B cell (primary cell): ENCODE measurements around the gene TSC1. TPM values are rescaled to one million over a fixed set of nuclear protein-coding genes. Genes with fewer than 3 reads are reported as not detected.

Source experiments
- ATAC-seq: fragments of 200-7000 bp; cut with Tn5 transposase; one replicate; pipeline ENCODE4 v1.10.0; 2021; ENCODE audit warnings: low read depth, mild to moderate bottlenecking, moderate number of reproducible peaks, moderate library complexity
- CTCF ChIA-PET: fragments of 350-600 bp; sonication (Branson Sonifier 250); formaldehyde crosslinking; loops from one replicate; lab custom pipeline; 2021; ENCODE audit warnings: antibody characterized with exemption, inconsistent platforms; lab: Charles Lee
- POLR2A ChIA-PET: fragments of 350-600 bp; sonication (Branson Sonifier 250); formaldehyde crosslinking; loops from one replicate; lab custom pipeline; 2021; ENCODE audit warnings: antibody characterized with exemption; lab: Charles Lee
- DNase-seq: peaks from one replicate; pipeline ENCODE4 v3.0.0; 2013
- H2AFZ ChIP-seq: 2 replicates; pipeline ENCODE4 v1.6.1; 2012; ENCODE audit warnings: mild to moderate bottlenecking, low read depth, low read length; ENCODE audit not compliant: insufficient read depth, poor library complexity, severe bottlenecking
- H3K27ac ChIP-seq, 2 donors: 1 replicate in 1 of 2; 2 replicates in 1 of 2; pipeline ENCODE4 v1.5.1; 2012 to 2013; ENCODE audit warnings: low read length in 2 of 2, mild to moderate bottlenecking in 2 of 2, moderate library complexity in 1 of 2
- H3K27me3 ChIP-seq, 4 experiments: fragments of 200-600 bp in 1 of 4; sonication (generic) in 1 of 4; replicated peaks in 1 of 4; 1 replicate in 2 of 4; 2 replicates in 2 of 4; pipeline versions ENCODE4 v1.6.1 to v1.7.0; 2013 to 2016; ENCODE audit warnings: low read length in 3 of 4, mild to moderate bottlenecking in 2 of 4, mixed read lengths in 1 of 4, moderate library complexity in 1 of 4; ENCODE audit not compliant: insufficient read depth in 4 of 4, control insufficient read depth in 3 of 4; ENCODE audit errors: control extremely low read depth in 1 of 4
- H3K36me3 ChIP-seq, 2 experiments: replicated peaks in 1 of 2; 1 replicate in 1 of 2; 2 replicates in 1 of 2; pipeline versions ENCODE4 v1.6.1 to v1.7.1; 2013; ENCODE audit warnings: low read length in 1 of 2; ENCODE audit not compliant: insufficient read depth in 2 of 2, control insufficient read depth in 1 of 2; ENCODE audit errors: control extremely low read depth in 1 of 2, extremely low read depth in 1 of 2
- H3K4me1 ChIP-seq, 2 donors: fragments of 200-600 bp in 1 of 2; sonication (generic) in 1 of 2; 1 replicate in 1 of 2; 2 replicates in 1 of 2; pipeline versions ENCODE4 v1.5.1 to v1.6.1; 2013 to 2017; ENCODE audit warnings: low read length in 2 of 2; ENCODE audit not compliant: control insufficient read depth in 2 of 2, insufficient read depth in 2 of 2
- H3K4me2 ChIP-seq: replicated peaks from 2 replicates; pipeline ENCODE3; 2012; ENCODE audit warnings: mild to moderate bottlenecking, low read depth, low read length; ENCODE audit not compliant: poor library complexity, severe bottlenecking
- H3K4me3 ChIP-seq, 5 experiments: fragments of 200-600 bp in 1 of 5; sonication (generic) in 1 of 5; 1 replicate in 3 of 5; 2 replicates in 2 of 5; pipeline versions ENCODE4 v1.5.1 to v1.7.0; 2011 to 2016; ENCODE audit warnings: low read length in 4 of 5, mild to moderate bottlenecking in 4 of 5, low read depth in 2 of 5, control low read depth in 1 of 5, moderate library complexity in 1 of 5; ENCODE audit not compliant: insufficient read depth in 1 of 5; ENCODE audit errors: control extremely low read depth in 1 of 5, extremely low read depth in 1 of 5
- H3K79me2 ChIP-seq: fragments of 200-600 bp; sonication (generic); one replicate; pipeline ENCODE4 v1.6.0; 2016; ENCODE audit warnings: low read length; ENCODE audit not compliant: control insufficient read depth, insufficient read depth
- H3K9ac ChIP-seq: fragments of 200-600 bp; sonication (generic); 2 replicates; pipeline ENCODE4 v1.6.1; 2017; ENCODE audit warnings: mild to moderate bottlenecking, low read length, moderate library complexity
- H3K9me3 ChIP-seq, 3 donors: one replicate each; pipeline versions ENCODE4 v1.6.1 to v1.7.1; 2013; ENCODE audit warnings: low read length in 2 of 3; ENCODE audit not compliant: control insufficient read depth in 2 of 3, insufficient read depth in 1 of 3; ENCODE audit errors: control extremely low read depth in 1 of 3
- H4K20me1 ChIP-seq: 2 replicates; pipeline ENCODE4 v1.6.0; 2012; ENCODE audit warnings: mild to moderate bottlenecking, low read length; ENCODE audit not compliant: insufficient read depth, control insufficient read depth, poor library complexity, severe bottlenecking
- H3K27ac Mint-ChIP-seq: one replicate; pipeline ENCODE4 v1.8.0; 2021; ENCODE audit warnings: mixed read lengths
- H3K27me3 Mint-ChIP-seq: one replicate; pipeline ENCODE4 v1.8.0; 2021; ENCODE audit warnings: mixed read lengths
- H3K4me1 Mint-ChIP-seq: one replicate; pipeline ENCODE4 v1.8.0; 2021; ENCODE audit warnings: mixed read lengths
- H3K4me3 Mint-ChIP-seq: one replicate; pipeline ENCODE4 v1.8.0; 2021; ENCODE audit warnings: mixed read lengths
- H3K9me3 Mint-ChIP-seq: one replicate; pipeline ENCODE4 v1.8.0; 2022; ENCODE audit warnings: mixed read lengths; ENCODE audit not compliant: insufficient read depth
- EZH2 ChIP-seq: IDR thresholded peaks from 2 replicates; pipeline ENCODE4 v1.6.1; 2012; ENCODE audit warnings: borderline replicate concordance, low read depth, mild to moderate bottlenecking, moderate library complexity, low read length; ENCODE audit not compliant: insufficient read depth, poor library complexity, severe bottlenecking
- WGBS: methylation state at CpG from one replicate; pipeline ENCODE4 v1.1.5; 2013; ENCODE audit warnings: missing lambda C conversion rate; ENCODE audit not compliant: insufficient coverage; 5-methylcytosine and 5-hydroxymethylcytosine counted together
- intact Hi-C: fragments of 100-400 bp; cut with micrococcal nuclease; formaldehyde crosslinking; loops from one replicate; pipeline ENCODE4 v1.10.0; 2022
- polyA plus RNA-seq: library from polyadenylated mRNA; depleted of rRNA; stranded (reverse); fragments of >200 nt; gene quantifications from 2 replicates; pipeline ENCODE4 v1.2.3, GENCODE V29; 2012
- total RNA-seq, 2 donors: library from RNA; stranded (reverse); fragments of 120-200 nt in 1 of 2; gene quantifications; 1 replicate in 1 of 2; 2 replicates in 1 of 2; pipeline versions ENCODE4 v1.2.3 to v1.2.4, GENCODE V29; 2013 to 2022
- TF ChIP-seq, protein P1 (sequence below): fragments of 200-600 bp; IDR thresholded peaks from one replicate; pipeline ENCODE4 v1.8.0; 2022; ENCODE audit warnings: antibody characterized with exemption, mild to moderate bottlenecking

TSC1 gene
- total and polyA plus RNA-seq, 2 donors (not counting 1 experiment from before 2014, with no cell fraction given) = 34.4 to 102 TPM

GRCh38 chr9:132862533-132862932, 81.9 kb downstream of the TSC1 start:
- intact Hi-C loops = no loop called here
- ATAC-seq (no peak), DNase-seq (no peak)
- Histone ChIP-seq H3K79me2 (no peaks in the 10 kb centered on the region), H3K9me3 (no peaks in the 10 kb centered on the region), H2AFZ (no peak overlapping the region), H3K4me2 (no peak overlapping the region), H3K4me3 (no peak overlapping the region), H4K20me1 (no peaks in the 10 kb centered on the region), H3K4me1 (no peaks in the 10 kb centered on the region), H3K27ac (no peak overlapping the region), H3K9ac (no peak overlapping the region), H3K36me3 (no peaks in the 10 kb centered on the region), H3K27me3 (no peaks in the 10 kb centered on the region)
- no peak overlapping the region for H3K27ac Mint-ChIP-seq
- no peaks in the 10 kb centered on the region for H3K27me3 Mint-ChIP-seq
- WGBS = 55% methylated on average over 6 of the region's 6 CpGs
- POLR2A ChIA-PET = no interaction called here
- no peaks in the 10 kb centered on the region for H3K4me1 Mint-ChIP-seq
- TF ChIP-seq, protein P1, sequence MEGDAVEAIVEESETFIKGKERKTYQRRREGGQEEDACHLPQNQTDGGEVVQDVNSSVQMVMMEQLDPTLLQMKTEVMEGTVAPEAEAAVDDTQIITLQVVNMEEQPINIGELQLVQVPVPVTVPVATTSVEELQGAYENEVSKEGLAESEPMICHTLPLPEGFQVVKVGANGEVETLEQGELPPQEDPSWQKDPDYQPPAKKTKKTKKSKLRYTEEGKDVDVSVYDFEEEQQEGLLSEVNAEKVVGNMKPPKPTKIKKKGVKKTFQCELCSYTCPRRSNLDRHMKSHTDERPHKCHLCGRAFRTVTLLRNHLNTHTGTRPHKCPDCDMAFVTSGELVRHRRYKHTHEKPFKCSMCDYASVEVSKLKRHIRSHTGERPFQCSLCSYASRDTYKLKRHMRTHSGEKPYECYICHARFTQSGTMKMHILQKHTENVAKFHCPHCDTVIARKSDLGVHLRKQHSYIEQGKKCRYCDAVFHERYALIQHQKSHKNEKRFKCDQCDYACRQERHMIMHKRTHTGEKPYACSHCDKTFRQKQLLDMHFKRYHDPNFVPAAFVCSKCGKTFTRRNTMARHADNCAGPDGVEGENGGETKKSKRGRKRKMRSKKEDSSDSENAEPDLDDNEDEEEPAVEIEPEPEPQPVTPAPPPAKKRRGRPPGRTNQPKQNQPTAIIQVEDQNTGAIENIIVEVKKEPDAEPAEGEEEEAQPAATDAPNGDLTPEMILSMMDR = no peak
- no peak for TF ChIP-seq EZH2
- no peaks in the 10 kb centered on the region for H3K9me3 Mint-ChIP-seq
- CTCF ChIA-PET = interaction anchor here (1.1 kb wide), 1 partner anchor 10 kb away, joined by 3 read pairs; no protein-coding TSS in a partner anchor
- H3K4me3 Mint-ChIP-seq = no peak overlapping the region

DNA sequence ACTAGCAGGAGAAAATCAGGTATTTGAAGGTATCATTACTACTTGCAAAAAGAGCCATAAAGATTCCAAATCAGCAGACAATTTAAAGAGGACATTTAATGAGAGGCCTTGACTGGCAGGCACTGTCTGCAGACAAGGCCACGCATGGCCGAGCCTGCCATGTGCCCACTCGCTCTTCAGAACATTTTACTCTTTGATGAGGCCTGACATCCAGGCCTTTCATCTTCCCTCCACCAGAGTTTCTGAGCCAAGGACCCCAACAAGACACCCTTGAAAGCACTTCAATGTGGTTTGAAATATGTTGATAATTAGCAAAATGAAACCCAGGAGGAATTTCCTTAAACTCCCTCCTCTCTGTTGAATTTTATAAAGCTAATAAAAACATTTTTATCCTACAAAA, 82.8 kb downstream of the TSC1 start:
- Mint-ChIP-seq H3K4me1 (no peaks in the 10 kb centered on the region), H3K27me3 (no peaks in the 10 kb centered on the region), H3K4me3 (no peak overlapping the region), H3K27ac (no peak overlapping the region), H3K9me3 (no peaks in the 10 kb centered on the region)
- no peaks in the 10 kb centered on the region for H3K79me2 ChIP-seq
- intact Hi-C loops = no loop called here
- CTCF ChIA-PET = interaction anchor here (1.1 kb wide), 1 partner anchor 11 kb away, joined by 3 read pairs; no protein-coding TSS in a partner anchor
- H4K20me1 ChIP-seq = no peaks in the 10 kb centered on the region
- no peak overlapping the region for H3K9ac ChIP-seq
- no peak overlapping the region for H3K4me2 ChIP-seq
- no peak overlapping the region for H3K27ac ChIP-seq
- DNase-seq (no peak), ATAC-seq (no peak)
- 50% methylated on average over 2 of the region's 3 CpGs for WGBS
- H2AFZ ChIP-seq = no peak overlapping the region
- no peaks in the 10 kb centered on the region for H3K4me1 ChIP-seq
- no peak overlapping the region for H3K4me3 ChIP-seq
- TF ChIP-seq, protein P1 = no peak
- no peak for TF ChIP-seq EZH2
- POLR2A ChIA-PET = no interaction called here
- no peaks in the 10 kb centered on the region for H3K9me3 ChIP-seq
- H3K36me3 ChIP-seq = no peaks in the 10 kb centered on the region
- no peaks in the 10 kb centered on the region for H3K27me3 ChIP-seq
